Activated CD8-positive, alpha-beta memory T cell treated with anti-CD3 and anti-CD28 coated beads, Interleukin-2, amount 50 U/mL, for 24 hours (primary cell): ENCODE results near the gene KCNK13.
"Not testable (repeated sequence)": the region's sequence is repeated elsewhere in the genome, so short reads cannot be mapped to it uniquely, and the experiment has no call there.

Source experiments
- DNase-seq: peaks from one replicate; pipeline ENCODE4 v3.0.0-alpha.2; 2020; ENCODE audit errors: extremely low read depth

KCNK13 gene

DNA sequence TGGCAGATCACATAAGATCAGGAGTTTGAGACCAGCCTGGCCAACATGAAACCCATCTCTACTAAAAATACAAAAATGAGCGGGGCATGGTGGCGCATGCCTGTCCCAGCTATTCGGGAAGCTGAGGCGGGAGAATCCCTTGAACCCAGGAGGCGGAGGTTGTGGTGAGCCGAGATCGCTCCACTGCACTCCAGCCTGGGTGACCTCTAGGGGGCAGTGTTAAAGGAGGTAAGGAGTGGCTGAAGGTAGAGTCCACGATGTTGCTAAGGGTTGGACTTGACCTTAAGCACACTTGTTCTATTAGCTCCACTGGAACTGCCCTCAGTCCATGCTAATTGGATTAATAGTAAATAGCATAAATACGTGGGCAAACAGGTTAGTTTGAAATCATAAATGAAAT is 132.1 kb downstream of the KCNK13 start:
- DNase-seq: no peak

GRCh38 chr14:90194706-90195105 is 132.9 kb downstream of the KCNK13 start:
- DNase-seq: no peak

DNA sequence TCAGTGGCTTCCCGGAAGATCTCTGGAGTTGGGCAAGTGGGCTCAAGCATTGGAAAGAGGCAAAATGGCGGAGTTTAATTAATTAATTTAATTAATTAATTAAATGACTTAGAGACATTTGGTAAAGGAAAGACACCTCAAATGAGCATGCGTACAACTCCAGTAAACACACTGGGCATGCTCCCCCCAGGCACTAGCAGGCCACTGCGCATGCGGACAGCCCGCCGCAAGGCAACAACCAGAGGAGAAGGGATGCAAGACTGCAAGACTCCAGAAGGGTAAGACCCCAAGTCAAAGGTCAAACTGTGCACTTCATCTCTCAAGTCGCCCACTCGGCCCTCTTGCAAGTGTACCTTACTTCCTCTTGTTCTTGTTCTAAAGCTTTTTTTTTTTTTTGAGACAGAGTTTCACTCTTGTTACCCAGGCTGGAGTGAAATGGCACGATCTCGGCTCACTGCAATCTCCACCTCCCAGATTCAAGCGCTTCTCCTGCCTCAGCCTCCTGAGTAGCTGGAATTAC is 136.8 kb downstream of the KCNK13 start:
- no peak for DNase-seq

DNA sequence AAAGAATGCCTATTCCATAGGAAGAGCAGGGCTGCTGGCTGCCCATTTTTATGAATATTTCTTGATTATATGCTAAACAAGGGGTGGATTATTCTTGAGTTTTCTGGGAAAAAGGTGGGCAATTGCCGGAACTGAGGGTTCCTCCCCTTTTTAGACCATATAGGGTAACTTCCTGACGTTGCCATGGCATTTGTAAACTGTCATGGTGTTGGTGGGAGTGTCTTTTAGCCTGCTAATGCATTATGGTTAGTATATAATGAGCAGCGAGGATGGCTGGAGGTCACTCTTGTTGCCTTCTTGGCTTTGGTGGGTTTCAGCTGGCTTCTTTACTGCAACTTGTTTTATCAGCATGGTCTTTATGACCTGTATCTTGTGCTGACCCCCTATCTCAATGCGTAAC is 138.8 kb downstream of the KCNK13 start:
- not testable (repeated sequence) for DNase-seq

DNA sequence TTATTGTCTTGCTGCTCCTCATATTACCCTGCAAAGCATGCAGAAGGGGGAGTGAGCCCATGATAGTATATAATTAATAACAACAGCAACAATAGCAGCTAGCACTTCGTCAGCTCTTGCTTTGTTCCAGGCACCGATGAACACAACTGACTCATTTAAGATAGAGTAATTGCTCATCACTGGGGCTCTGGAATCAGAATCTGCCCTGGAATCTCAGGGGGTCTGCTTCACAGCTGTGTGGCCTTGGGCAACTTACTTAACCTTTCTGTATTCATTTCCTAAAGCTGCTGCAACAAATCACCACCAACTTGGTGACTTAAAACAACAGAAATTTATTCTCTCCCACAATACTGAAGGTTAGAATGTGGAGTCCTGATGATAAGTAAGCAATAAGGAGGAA is 139.6 kb downstream of the KCNK13 start:
- no peak for DNase-seq

DNA sequence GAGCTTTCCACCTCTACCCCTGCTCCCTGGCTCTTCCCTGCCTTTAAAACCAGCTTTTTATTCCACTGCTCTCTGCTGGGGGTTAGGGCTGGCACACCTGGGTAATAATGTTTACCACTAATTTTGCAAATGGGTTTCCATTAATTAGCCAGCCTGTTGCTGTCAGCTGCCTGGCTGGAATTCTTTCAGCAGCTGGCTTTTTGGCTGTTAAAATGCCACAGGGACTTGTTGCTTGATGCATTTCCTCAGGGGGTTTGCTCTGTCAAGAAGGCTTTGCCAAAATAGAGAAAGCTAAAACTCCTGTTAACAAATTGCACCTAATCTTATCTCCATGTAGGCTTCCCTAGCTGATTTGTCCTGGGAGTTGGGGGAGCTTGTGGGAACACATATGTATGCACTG is 142.7 kb downstream of the KCNK13 start:
- DNase-seq: no peak

DNA sequence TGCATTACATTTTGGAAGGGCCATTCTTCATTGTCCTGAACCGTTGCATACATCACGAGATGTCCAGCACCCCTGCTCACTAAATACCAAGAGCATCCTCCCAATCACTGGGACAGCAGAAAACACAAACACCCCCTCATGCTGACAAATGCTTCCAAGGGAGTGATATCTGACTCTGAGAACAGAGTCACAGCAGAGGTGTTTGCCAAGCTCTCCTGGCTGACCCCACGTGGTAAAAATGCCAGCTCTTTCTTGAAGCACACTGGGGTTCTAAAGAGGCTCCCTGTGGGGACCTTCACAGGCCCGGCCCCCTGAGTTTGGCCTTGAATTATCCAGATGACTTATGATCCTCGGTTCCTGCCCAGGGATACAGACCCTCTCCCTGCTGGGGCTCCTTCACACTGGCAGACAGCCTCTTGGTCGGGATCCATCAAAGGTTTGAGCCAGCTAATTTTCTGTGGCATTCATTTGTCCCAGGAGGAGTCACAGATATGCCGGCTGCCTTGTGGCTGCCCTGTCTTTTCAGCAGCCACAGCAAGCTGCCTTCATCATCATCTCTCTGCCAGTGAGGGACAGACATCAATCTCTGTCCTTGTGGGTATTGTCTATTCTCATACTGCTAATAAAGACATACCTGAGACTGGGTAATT is 151.4 kb downstream of the KCNK13 start:
- no peak for DNase-seq

DNA sequence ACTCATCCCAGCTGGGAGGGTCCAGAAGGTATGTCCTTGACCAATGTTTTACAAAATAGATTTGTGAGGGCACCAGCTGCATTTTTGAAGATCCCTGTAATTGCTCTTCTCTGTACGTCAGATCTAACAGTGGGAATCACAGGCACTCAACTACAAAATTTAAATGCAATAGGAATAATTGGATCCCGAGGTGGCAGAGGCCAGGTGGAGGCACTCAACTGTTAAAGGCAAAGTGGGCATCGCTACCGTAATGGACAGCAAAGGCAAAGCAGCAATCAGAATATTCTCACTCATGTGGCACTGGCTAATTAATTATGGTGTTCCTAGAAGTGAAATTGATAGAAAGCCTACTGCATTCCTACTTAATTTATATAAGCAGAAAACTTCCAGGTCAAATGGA is 166.7 kb downstream of the KCNK13 start:
- no peak for DNase-seq

- DNase-seq: not testable (repeated sequence)
Observed at GRCh38 chr14:90229942-90230341, 168.1 kb downstream of the KCNK13 start.
